ENCODE data around the gene PHYH. TPM values are rescaled to one million over a fixed set of nuclear protein-coding genes. Genes with fewer than 3 reads are reported as not detected.

The PHYH gene
- total and polyA plus RNA-seq, 2 donors, result 7.7 to 18.1 TPM

DNA sequence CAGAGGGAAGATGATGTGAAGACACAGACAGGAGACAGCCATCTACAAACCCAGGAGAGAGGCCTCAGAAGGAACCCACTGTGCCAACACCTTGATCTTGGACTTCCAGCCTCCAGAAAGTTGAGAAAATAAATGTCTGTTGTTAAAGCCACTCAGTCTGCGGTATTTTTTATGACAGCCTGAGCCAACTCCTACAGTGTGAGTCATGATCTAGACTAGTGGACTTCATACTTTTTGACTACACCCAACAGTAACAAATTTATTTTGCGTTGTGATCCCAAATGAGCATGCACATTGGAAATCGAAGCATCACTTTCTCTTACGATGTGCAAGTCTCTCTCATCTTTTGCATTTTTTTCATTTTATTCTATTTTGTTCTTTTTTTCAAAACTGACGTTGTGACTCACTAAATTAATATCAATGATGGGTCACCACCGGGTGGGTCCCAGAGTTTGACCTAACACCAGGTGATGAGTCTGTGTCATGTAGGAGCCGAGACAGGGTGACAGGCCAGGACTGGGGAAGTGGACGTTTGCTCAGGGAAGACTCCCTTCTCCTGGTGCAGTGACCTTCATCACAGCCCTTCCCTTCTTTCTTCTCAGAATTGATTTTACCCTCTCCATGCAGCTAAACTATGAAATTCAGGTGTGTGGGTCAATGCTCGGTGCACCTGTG, 28.9 kb downstream of the PHYH start:
- Histone ChIP-seq H3K27me3 (ENCODE audit: control insufficient read depth in 2 of 2, insufficient read depth in 1 of 2, low read length in 1 of 2) (no peaks in the 10 kb centered on the region), H3K4me3 (ENCODE audit: low read length in 2 of 2) (no peak overlapping the region), H3K4me1 (ENCODE audit: control insufficient read depth in 2 of 2, insufficient read depth in 2 of 2, low read length in 2 of 2) (peaks cover 0 to 8% of the 10 kb centered on the region in 2 donors), H3K9me3 (ENCODE audit: control insufficient read depth in 2 of 2, insufficient read depth in 1 of 2, low read length in 1 of 2) (no peaks in the 10 kb centered on the region), H3K27ac (ENCODE audit: low read depth in 1 of 2, low read length in 1 of 2) (no peak overlapping the region), H3K36me3 (ENCODE audit: control insufficient read depth in 2 of 2, insufficient read depth in 2 of 2, low read length in 1 of 2) (no peaks in the 10 kb centered on the region)
- 96% methylated on average over 9 of the region's 9 CpGs for WGBS
- DNase-seq (ENCODE audit: low read depth in 6 of 9, low spot score in 9 of 9), result no peak

DNA sequence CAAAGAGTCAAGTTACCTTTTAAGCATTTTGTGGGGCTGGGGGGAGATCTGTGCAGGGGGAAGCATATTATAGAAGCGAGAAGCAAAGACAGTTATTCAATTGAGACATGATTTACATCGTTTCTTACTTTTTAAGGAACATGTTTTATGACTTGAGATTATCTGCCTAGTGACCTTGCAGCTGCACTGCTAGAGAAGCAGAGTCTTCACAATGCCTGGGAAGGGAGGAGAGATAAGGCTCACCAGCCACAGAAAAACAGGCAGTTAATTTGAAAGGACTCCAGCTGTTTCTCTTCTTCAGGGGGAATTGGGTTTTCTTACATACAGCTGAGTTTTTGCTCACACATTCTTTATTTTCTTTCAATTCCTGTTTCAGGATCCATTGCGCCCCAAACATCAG, 31.0 kb downstream of the PHYH start:
- Histone ChIP-seq H3K36me3 (ENCODE audit: control insufficient read depth in 2 of 2, insufficient read depth in 2 of 2, low read length in 1 of 2) (no peaks in the 10 kb centered on the region), H3K27me3 (ENCODE audit: control insufficient read depth in 2 of 2, insufficient read depth in 1 of 2, low read length in 1 of 2) (no peaks in the 10 kb centered on the region), H3K4me3 (ENCODE audit: low read length in 2 of 2) (no peak overlapping the region), H3K4me1 (ENCODE audit: control insufficient read depth in 2 of 2, insufficient read depth in 2 of 2, low read length in 2 of 2) (peaks cover 0 to 8% of the 10 kb centered on the region in 2 donors), H3K27ac (ENCODE audit: low read depth in 1 of 2, low read length in 1 of 2) (no peak overlapping the region), H3K9me3 (ENCODE audit: control insufficient read depth in 2 of 2, insufficient read depth in 1 of 2, low read length in 1 of 2) (no peaks in the 10 kb centered on the region)
- WGBS, result 22% methylated on average over 3 of the region's 3 CpGs
- DNase-seq (ENCODE audit: low read depth in 6 of 9, low spot score in 9 of 9), result no peak

DNA sequence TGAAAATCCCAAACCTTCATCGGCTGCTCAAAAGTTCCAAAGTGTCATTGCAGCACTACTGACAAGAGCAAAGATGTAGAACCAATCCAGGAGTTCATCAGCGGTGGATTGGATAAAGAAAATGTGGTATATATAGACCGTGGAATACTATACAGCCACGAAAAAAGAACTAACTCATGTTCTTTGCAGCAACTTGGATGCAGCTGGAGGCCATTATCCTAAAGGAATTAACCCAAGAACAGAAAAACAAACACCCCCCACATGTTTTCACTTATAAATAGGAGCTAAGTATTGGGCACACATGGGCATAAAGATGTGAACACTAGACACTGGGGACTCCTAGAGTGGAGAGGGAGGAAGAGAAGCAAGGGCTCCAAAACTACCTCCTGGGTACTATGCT, 31.6 kb downstream of the PHYH start:
- Histone ChIP-seq H3K27ac (ENCODE audit: low read depth in 1 of 2, low read length in 1 of 2) (no peak overlapping the region), H3K4me3 (ENCODE audit: low read length in 2 of 2) (no peak overlapping the region), H3K27me3 (ENCODE audit: control insufficient read depth in 2 of 2, insufficient read depth in 1 of 2, low read length in 1 of 2) (no peaks in the 10 kb centered on the region), H3K9me3 (ENCODE audit: control insufficient read depth in 2 of 2, insufficient read depth in 1 of 2, low read length in 1 of 2) (no peaks in the 10 kb centered on the region), H3K4me1 (ENCODE audit: control insufficient read depth in 2 of 2, insufficient read depth in 2 of 2, low read length in 2 of 2) (peaks cover 0 to 8% of the 10 kb centered on the region in 2 donors), H3K36me3 (ENCODE audit: control insufficient read depth in 2 of 2, insufficient read depth in 2 of 2, low read length in 1 of 2) (no peaks in the 10 kb centered on the region)
- no peak for DNase-seq (ENCODE audit: low read depth in 6 of 9, low spot score in 9 of 9)
- WGBS, result 73% methylated on average over 4 of the region's 4 CpGs

DNA sequence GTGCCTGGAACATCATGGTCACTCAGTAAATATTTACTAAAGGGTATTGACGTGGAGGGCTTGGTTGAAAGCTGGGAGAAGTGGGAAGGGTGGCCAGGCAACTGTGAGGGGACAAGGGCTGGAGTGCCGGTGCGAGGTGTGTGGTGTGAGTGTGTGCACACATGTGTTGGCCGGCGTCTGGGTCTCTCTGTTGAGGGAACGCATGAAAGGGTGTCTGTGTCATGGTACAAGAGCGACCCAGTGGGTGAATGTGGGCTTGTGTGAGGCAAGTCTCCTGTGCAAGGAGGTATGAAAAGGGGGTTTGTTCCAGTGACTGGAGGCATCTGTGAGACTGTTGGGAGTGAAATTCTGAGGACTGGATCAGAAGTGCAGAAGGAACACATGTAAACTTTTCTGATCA, 36.3 kb downstream of the PHYH start:
- no peaks in the 10 kb centered on the region for H3K27me3 ChIP-seq (ENCODE audit: control insufficient read depth in 2 of 2, insufficient read depth in 1 of 2, low read length in 1 of 2)
- no peak overlapping the region for H3K4me3 ChIP-seq (ENCODE audit: low read length in 2 of 2)
- H3K9me3 ChIP-seq (ENCODE audit: control insufficient read depth in 2 of 2, insufficient read depth in 1 of 2, low read length in 1 of 2), result peaks cover 0 to 4% of the 10 kb centered on the region in 2 donors
- no peak overlapping the region for H3K27ac ChIP-seq (ENCODE audit: low read depth in 1 of 2, low read length in 1 of 2)
- no peaks in the 10 kb centered on the region for H3K36me3 ChIP-seq (ENCODE audit: control insufficient read depth in 2 of 2, insufficient read depth in 2 of 2, low read length in 1 of 2)
- H3K4me1 ChIP-seq (ENCODE audit: control insufficient read depth in 2 of 2, insufficient read depth in 2 of 2, low read length in 2 of 2), result no peaks in the 10 kb centered on the region
- no peak for DNase-seq (ENCODE audit: low read depth in 6 of 9, low spot score in 9 of 9)
- WGBS, result 93% methylated on average over 7 of the region's 7 CpGs

DNA sequence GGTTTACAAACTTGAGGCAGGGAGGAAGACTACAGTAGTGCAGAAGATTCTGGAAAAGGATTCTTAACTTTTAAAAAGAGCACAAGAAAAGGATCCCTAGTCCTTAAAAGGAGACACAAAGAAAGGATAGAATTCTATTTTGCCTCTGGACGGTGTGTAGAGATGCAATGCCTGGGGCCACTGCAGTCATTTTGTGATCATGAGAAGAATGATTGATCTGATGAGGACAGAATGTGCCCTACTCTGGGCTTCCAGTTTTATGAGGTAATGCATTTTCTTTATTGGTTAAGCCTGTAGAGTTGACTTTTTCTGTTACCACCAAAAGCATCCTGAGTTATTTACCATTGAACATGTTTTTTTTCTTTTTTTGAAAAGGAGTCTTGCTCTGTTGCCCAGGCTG, 37.4 kb downstream of the PHYH start:
- no peaks in the 10 kb centered on the region for H3K36me3 ChIP-seq (ENCODE audit: control insufficient read depth in 2 of 2, insufficient read depth in 2 of 2, low read length in 1 of 2)
- no peak overlapping the region for H3K27ac ChIP-seq (ENCODE audit: low read depth in 1 of 2, low read length in 1 of 2)
- DNase-seq (ENCODE audit: low read depth in 6 of 9, low spot score in 9 of 9), result no peak
- 100% methylated on average over 1 of the region's 1 CpG for WGBS
- H3K4me1 ChIP-seq (ENCODE audit: control insufficient read depth in 2 of 2, insufficient read depth in 2 of 2, low read length in 2 of 2), result no peaks in the 10 kb centered on the region
- peaks cover 0 to 4% of the 10 kb centered on the region in 2 donors for H3K9me3 ChIP-seq (ENCODE audit: control insufficient read depth in 2 of 2, insufficient read depth in 1 of 2, low read length in 1 of 2)
- H3K27me3 ChIP-seq (ENCODE audit: control insufficient read depth in 2 of 2, insufficient read depth in 1 of 2, low read length in 1 of 2), result no peaks in the 10 kb centered on the region
- H3K4me3 ChIP-seq (ENCODE audit: low read length in 2 of 2), result no peak overlapping the region

DNA sequence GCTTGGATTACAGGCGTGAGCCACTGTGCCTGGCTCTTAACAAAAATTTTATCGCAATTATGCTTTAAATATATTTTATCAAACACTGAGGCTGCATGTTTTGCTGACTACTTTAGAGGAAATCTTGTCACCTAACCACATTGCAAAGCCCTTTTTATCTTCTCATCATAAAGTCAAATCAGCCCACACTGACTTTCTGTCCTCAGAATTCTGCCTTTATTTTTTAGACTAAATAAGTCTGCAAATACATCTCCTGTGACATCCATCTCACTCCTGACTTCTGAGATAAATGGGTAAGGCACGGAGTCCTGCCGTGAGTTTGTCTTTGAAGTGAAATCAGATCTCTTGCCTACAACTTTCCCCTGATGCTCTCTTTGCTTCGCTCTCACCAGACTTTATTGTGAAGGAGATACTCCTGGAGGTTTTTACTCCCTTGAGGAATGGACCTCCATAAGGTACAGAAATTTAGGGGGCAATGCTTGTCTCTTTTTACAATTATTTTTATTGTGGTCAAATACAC, 42.2 kb downstream of the PHYH start:
- 61% methylated on average over 5 of the region's 5 CpGs for WGBS
- Histone ChIP-seq H3K27me3 (ENCODE audit: control insufficient read depth in 2 of 2, insufficient read depth in 1 of 2, low read length in 1 of 2) (no peaks in the 10 kb centered on the region), H3K4me3 (ENCODE audit: low read length in 2 of 2) (no peak overlapping the region), H3K36me3 (ENCODE audit: control insufficient read depth in 2 of 2, insufficient read depth in 2 of 2, low read length in 1 of 2) (no peaks in the 10 kb centered on the region), H3K9me3 (ENCODE audit: control insufficient read depth in 2 of 2, insufficient read depth in 1 of 2, low read length in 1 of 2) (peaks cover 0 to 4% of the 10 kb centered on the region in 2 donors), H3K4me1 (ENCODE audit: control insufficient read depth in 2 of 2, insufficient read depth in 2 of 2, low read length in 2 of 2) (no peaks in the 10 kb centered on the region), H3K27ac (ENCODE audit: low read depth in 1 of 2, low read length in 1 of 2) (no peak overlapping the region)
- DNase-seq (ENCODE audit: low read depth in 6 of 9, low spot score in 9 of 9), result peak in 1 of 9 donors; percentile 11

DNA sequence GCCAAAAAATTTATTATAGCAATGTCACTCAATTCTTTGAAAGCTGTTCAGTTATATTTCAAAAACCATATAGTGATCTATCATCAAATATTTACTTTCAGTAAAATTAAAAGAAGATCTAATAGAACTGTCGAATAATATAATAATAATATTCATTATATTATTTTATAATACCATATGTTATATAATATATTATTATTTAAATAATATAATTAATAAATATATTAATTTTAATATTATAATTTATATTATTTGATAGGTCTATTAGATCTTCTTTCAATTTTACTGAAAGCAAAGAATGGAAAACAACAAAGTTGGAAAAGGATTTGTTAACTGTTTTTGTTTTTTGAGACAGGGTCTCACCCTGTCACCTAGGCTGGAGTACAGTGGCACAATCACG, 43.2 kb downstream of the PHYH start:
- no peak overlapping the region for H3K4me3 ChIP-seq (ENCODE audit: low read length in 2 of 2)
- no peaks in the 10 kb centered on the region for H3K36me3 ChIP-seq (ENCODE audit: control insufficient read depth in 2 of 2, insufficient read depth in 2 of 2, low read length in 1 of 2)
- no peaks in the 10 kb centered on the region for H3K4me1 ChIP-seq (ENCODE audit: control insufficient read depth in 2 of 2, insufficient read depth in 2 of 2, low read length in 2 of 2)
- no peak overlapping the region for H3K27ac ChIP-seq (ENCODE audit: low read depth in 1 of 2, low read length in 1 of 2)
- 95% methylated on average over 2 of the region's 2 CpGs for WGBS
- no peak for DNase-seq (ENCODE audit: low read depth in 6 of 9, low spot score in 9 of 9)
- H3K27me3 ChIP-seq (ENCODE audit: control insufficient read depth in 2 of 2, insufficient read depth in 1 of 2, low read length in 1 of 2), result no peaks in the 10 kb centered on the region
- H3K9me3 ChIP-seq (ENCODE audit: control insufficient read depth in 2 of 2, insufficient read depth in 1 of 2, low read length in 1 of 2), result peaks cover 0 to 4% of the 10 kb centered on the region in 2 donors

DNA sequence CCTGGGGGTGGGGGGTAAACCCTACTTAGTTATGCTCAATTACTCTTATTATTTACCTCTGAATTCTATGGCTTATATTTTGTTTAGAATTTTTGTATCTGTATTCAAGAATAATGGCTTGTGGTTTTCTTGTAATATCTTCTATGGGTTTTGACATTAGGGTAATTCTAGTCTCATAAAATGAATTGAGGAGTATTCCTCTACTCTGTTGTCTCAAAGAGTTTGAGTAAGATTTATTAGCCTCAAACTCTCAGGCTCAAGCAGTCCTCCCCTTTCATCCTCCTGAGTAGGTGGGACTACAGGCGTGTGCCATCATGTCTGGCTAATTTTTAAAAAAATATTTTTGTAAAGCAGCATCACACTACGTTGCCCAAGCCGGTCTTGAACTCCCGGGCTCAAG, 46.1 kb downstream of the PHYH start:
- H3K4me1 ChIP-seq (ENCODE audit: control insufficient read depth in 2 of 2, insufficient read depth in 2 of 2, low read length in 2 of 2), result no peaks in the 10 kb centered on the region
- H3K27me3 ChIP-seq (ENCODE audit: control insufficient read depth in 2 of 2, insufficient read depth in 1 of 2, low read length in 1 of 2), result no peaks in the 10 kb centered on the region
- WGBS, result 97% methylated on average over 4 of the region's 4 CpGs
- H3K27ac ChIP-seq (ENCODE audit: low read depth in 1 of 2, low read length in 1 of 2), result no peak overlapping the region
- no peak for DNase-seq (ENCODE audit: low read depth in 6 of 9, low spot score in 9 of 9)
- H3K9me3 ChIP-seq (ENCODE audit: control insufficient read depth in 2 of 2, insufficient read depth in 1 of 2, low read length in 1 of 2), result no peaks in the 10 kb centered on the region
- no peak overlapping the region for H3K4me3 ChIP-seq (ENCODE audit: low read length in 2 of 2)
- no peaks in the 10 kb centered on the region for H3K36me3 ChIP-seq (ENCODE audit: control insufficient read depth in 2 of 2, insufficient read depth in 2 of 2, low read length in 1 of 2)

DNA sequence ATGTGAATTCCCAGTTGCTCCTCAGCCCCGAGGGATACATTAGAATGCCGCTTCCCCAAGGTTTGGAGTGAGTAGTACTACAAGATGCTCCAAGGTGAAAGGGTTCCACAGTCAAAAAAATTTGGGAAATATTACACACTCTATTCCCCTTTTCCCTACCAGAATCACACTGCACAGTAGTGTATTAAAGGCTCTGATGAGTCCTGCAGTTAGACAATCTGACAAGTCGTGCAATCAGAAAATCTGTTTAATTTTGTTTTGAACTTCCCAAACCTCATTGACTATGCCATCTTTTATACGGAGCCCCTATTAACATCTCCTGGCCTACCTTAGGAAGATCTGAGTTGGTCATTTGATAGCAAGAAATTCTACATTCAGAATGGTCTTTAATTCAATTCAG, 52.1 kb downstream of the PHYH start:
- no peak for DNase-seq (ENCODE audit: low read depth in 6 of 9, low spot score in 9 of 9)
- Histone ChIP-seq H3K27ac (ENCODE audit: low read depth in 1 of 2, low read length in 1 of 2) (no peak overlapping the region), H3K9me3 (ENCODE audit: control insufficient read depth in 2 of 2, insufficient read depth in 1 of 2, low read length in 1 of 2) (no peaks in the 10 kb centered on the region), H3K27me3 (ENCODE audit: control insufficient read depth in 2 of 2, insufficient read depth in 1 of 2, low read length in 1 of 2) (no peaks in the 10 kb centered on the region), H3K4me3 (ENCODE audit: low read length in 2 of 2) (no peak overlapping the region), H3K4me1 (ENCODE audit: control insufficient read depth in 2 of 2, insufficient read depth in 2 of 2, low read length in 2 of 2) (no peaks in the 10 kb centered on the region), H3K36me3 (ENCODE audit: control insufficient read depth in 2 of 2, insufficient read depth in 2 of 2, low read length in 1 of 2) (no peaks in the 10 kb centered on the region)
- 98% methylated on average over 4 of the region's 4 CpGs for WGBS
